ENCODE results near the gene JUND. TPM values are rescaled to one million over a fixed set of nuclear protein-coding genes. Genes with fewer than 3 reads are reported as not detected.

The JUND gene
- total RNA-seq, 2 experiments from 2014 or later, result 79.0 to 138 TPM

DNA sequence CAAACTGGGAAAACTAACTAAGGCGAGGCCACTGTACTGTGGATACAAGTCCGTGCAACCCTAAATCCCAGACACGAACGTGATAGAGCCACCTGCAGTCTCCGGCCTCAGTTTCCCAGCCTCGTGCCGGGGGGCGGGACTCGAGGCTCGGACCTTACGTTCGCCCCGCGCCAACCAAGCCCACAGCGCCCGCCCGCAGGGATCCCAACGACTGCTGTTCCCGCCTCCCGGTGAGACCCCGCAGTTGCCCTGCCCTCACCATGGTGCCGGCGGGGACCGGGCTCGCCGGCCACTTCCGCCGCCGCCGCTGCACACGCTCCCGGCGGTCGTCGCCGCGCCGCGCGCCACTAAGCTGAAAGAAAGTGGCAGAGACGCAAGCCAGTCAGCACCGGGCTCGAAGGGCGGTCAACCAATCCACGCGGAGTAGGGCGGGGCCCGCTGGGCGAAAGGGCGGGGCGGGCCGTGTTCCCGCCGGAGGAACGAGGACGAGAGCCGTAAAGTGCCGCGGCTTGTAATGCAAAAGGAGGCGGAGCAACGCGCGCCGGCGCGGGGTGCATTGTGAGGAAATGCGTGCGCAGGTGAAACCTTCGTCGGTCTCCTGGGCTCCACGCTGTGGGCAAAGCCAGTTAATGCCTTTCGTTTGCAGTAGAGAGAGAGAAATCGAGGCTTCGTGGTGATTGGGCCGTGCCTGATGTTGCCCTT, 41.5 kb upstream of the JUND start, which contains the start of gene LSM4:
LSM4 (minus strand) TSS at position 318 of the 702 bp plus-strand sequence; CDS start at position 262, 56 bp downstream.
- peak within 1 kb of the TSS; percentile 97 for H3K4me2 ChIP-seq (ENCODE audit: low read length)
- H3K27ac ChIP-seq (ENCODE audit: low read depth, low read length, poor library complexity, severe bottlenecking), result peak within 1 kb of the TSS; percentile 90
- no peaks in the 10 kb centered on the region; the same call in 1 of the 2 replicates for H4K20me1 ChIP-seq (ENCODE audit: insufficient read depth, low read length)
- TF ChIP-seq EZH2phosphoT487 (IDR thresholded peaks at IDR 0.05; ENCODE audit: borderline replicate concordance, low read depth, low read length), result no peak
- TF ChIP-seq, protein P1, sequence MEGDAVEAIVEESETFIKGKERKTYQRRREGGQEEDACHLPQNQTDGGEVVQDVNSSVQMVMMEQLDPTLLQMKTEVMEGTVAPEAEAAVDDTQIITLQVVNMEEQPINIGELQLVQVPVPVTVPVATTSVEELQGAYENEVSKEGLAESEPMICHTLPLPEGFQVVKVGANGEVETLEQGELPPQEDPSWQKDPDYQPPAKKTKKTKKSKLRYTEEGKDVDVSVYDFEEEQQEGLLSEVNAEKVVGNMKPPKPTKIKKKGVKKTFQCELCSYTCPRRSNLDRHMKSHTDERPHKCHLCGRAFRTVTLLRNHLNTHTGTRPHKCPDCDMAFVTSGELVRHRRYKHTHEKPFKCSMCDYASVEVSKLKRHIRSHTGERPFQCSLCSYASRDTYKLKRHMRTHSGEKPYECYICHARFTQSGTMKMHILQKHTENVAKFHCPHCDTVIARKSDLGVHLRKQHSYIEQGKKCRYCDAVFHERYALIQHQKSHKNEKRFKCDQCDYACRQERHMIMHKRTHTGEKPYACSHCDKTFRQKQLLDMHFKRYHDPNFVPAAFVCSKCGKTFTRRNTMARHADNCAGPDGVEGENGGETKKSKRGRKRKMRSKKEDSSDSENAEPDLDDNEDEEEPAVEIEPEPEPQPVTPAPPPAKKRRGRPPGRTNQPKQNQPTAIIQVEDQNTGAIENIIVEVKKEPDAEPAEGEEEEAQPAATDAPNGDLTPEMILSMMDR (conservative IDR thresholded peaks at IDR 0.05; ENCODE audit: low read length), result peak; percentile 65
- no peaks in the 10 kb centered on the region for H3K9me2 ChIP-seq (ENCODE audit: insufficient read depth, low read length)
- H3K79me2 ChIP-seq (ENCODE audit: insufficient read depth, low read depth, low read length), result peaks cover 42% of the 10 kb centered on the region
- H3K36me3 ChIP-seq (ENCODE audit: insufficient read depth, low read length), result peaks cover 34% of the 10 kb centered on the region
- DNase-seq (ENCODE audit: low spot score), result peak; percentile 100
- peaks cover 46% of the 10 kb centered on the region for H3K4me1 ChIP-seq (ENCODE audit: insufficient read depth, low read length, poor library complexity, severe bottlenecking)
- CTCF ChIA-PET (ENCODE audit: unreplicated experiment), result interaction anchor here (1.2 to 2.2 kb wide), 3 partner anchors 16 to 44 kb away, joined by 3 to 16 read pairs (median 7); partner anchors contain the start of gene JUND
- intact Hi-C loops (cut with micrococcal nuclease; ENCODE audit: unreplicated experiment), result loop anchor here (1.0 to 2.0 kb wide), 3 partner anchors 18 to 118 kb away; partner anchors contain the start of gene RAB3A
- H3K9me3 ChIP-seq (ENCODE audit: low read length), result no peaks in the 10 kb centered on the region
- peak within 1 kb of the TSS; percentile 89 for H3K4me3 ChIP-seq (ENCODE audit: low read depth, low read length, poor library complexity, severe bottlenecking)
- peak within 1 kb of the TSS; percentile 74 for H2AFZ ChIP-seq (ENCODE audit: low read length)
- no TSS peak for BruUV-seq (replicated peaks)
- POLR2A ChIA-PET, result interaction anchor here (0.6 to 4.0 kb wide), 5 partner anchors 18 to 158 kb away, joined by 3 to 44 read pairs (median 9); partner anchors contain the start of genes JUND and SSBP4

DNA sequence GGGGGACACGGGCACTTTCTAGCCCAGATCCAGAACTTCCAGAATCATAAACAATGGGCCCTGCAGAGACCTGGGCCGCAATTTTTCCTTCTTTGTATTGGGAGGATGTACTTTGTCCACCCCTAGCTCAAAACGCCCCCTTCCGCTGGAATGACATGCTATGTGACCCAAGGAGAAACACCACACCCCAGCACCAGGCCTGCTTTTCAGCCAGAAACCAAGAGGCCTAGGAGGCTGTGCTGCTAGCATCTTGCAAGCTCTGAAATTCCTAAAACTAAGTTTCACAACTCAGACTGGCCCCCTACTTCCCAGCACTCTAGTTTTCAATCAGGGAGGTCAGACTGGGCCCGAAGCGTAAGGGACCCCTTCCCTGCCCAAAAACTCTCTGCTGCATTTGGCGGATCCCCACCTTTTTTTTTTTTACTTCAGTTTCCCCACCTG, 40.9 kb upstream of the JUND start:
- Histone ChIP-seq H3K36me3 (ENCODE audit: insufficient read depth, low read length) (peaks cover 38% of the 10 kb centered on the region), H3K4me2 (ENCODE audit: low read length) (peak overlapping the region; percentile 97), H3K4me1 (ENCODE audit: insufficient read depth, low read length, poor library complexity, severe bottlenecking) (peaks cover 46% of the 10 kb centered on the region), H3K4me3 (ENCODE audit: low read depth, low read length, poor library complexity, severe bottlenecking) (peak overlapping the region; percentile 89), H4K20me1 (ENCODE audit: insufficient read depth, low read length) (no peaks in the 10 kb centered on the region; the same call in 1 of the 2 replicates), H3K9me2 (ENCODE audit: insufficient read depth, low read length) (no peaks in the 10 kb centered on the region), H3K79me2 (ENCODE audit: insufficient read depth, low read depth, low read length) (peaks cover 47% of the 10 kb centered on the region), H3K27ac (ENCODE audit: low read depth, low read length, poor library complexity, severe bottlenecking) (peak overlapping the region; percentile 83), H2AFZ (ENCODE audit: low read length) (no peak overlapping the region), H3K9me3 (ENCODE audit: low read length) (no peaks in the 10 kb centered on the region)
- ChIA-PET CTCF (ENCODE audit: unreplicated experiment) (interaction anchor here (0.6 to 2.2 kb wide), 6 partner anchors 16 to 96 kb away, joined by 3 to 16 read pairs (median 4); partner anchors contain the start of gene JUND), POLR2A (interaction anchor here (0.6 to 4.0 kb wide), 8 partner anchors 18 to 157 kb away, joined by 3 to 44 read pairs (median 3); partner anchors contain the start of genes JUND and SSBP4)
- intact Hi-C loops (cut with micrococcal nuclease; ENCODE audit: unreplicated experiment), result loop anchor here (2.0 kb wide), 1 partner anchor 118 kb away; the partner anchor contains the start of gene RAB3A
- BruUV-seq (replicated peaks), result TSS peak; percentile 79
- DNase-seq (ENCODE audit: low spot score), result peak; percentile 77
- TF ChIP-seq, protein P1 (conservative IDR thresholded peaks at IDR 0.05; ENCODE audit: low read length), result peak; percentile 77
- no peak for TF ChIP-seq EZH2phosphoT487 (IDR thresholded peaks at IDR 0.05; ENCODE audit: borderline replicate concordance, low read depth, low read length)

Measured in OCI-LY7 (cell line).